Hepatocyte (in vitro differentiated cells): Measurements from ENCODE around the gene TOP3B. TPM values are rescaled to one million over a fixed set of nuclear protein-coding genes. Genes with fewer than 3 reads are reported as not detected.

Experiments
- DNase-seq: peaks from one replicate; pipeline ENCODE4 v3.0.0-alpha.2; 2016; ENCODE audit warnings: low spot score
- H2AFZ ChIP-seq: fragments of 200-600 bp; sonication (generic); 2 replicates; pipeline ENCODE4 v1.6.0; 2016; ENCODE audit warnings: antibody characterized with exemption, mild to moderate bottlenecking
- H3K27ac ChIP-seq: fragments of 200-600 bp; sonication (generic); 2 replicates; pipeline ENCODE4 v1.5.1; 2016; ENCODE audit warnings: mild to moderate bottlenecking
- H3K27me3 ChIP-seq: fragments of 200-600 bp; sonication (generic); 2 replicates; pipeline ENCODE4 v1.6.1; 2016
- H3K36me3 ChIP-seq: fragments of 200-600 bp; sonication (generic); replicated peaks from 2 replicates; pipeline ENCODE4 v1.5.1; 2016; ENCODE audit warnings: low read depth; ENCODE audit not compliant: insufficient read depth
- H3K4me1 ChIP-seq: fragments of 200-600 bp; sonication (generic); 2 replicates; pipeline ENCODE4 v1.5.1; 2016; ENCODE audit warnings: mild to moderate bottlenecking, moderate library complexity; ENCODE audit not compliant: insufficient read depth
- H3K4me2 ChIP-seq: fragments of 200-600 bp; sonication (generic); 2 replicates; pipeline ENCODE4 v1.6.0; 2016
- H3K4me3 ChIP-seq: fragments of 200-600 bp; sonication (generic); 2 replicates; pipeline ENCODE4 v1.5.1; 2016; ENCODE audit warnings: mild to moderate bottlenecking
- H3K79me2 ChIP-seq: fragments of 200-600 bp; sonication (generic); 2 replicates; pipeline ENCODE4 v1.6.0; 2017; ENCODE audit warnings: mild to moderate bottlenecking
- H3K9me2 ChIP-seq: fragments of 200-600 bp; sonication (generic); replicated peaks from 2 replicates; pipeline ENCODE4 v1.6.0; 2017; ENCODE audit warnings: mild to moderate bottlenecking; ENCODE audit not compliant: insufficient read depth
- H3K9me3 ChIP-seq: fragments of 200-600 bp; sonication (generic); 2 replicates; pipeline ENCODE4 v1.5.1; 2016; ENCODE audit warnings: low read depth, mild to moderate bottlenecking
- H4K20me1 ChIP-seq: fragments of 200-600 bp; sonication (generic); 2 replicates; pipeline ENCODE4 v1.6.0; 2016; ENCODE audit warnings: mild to moderate bottlenecking; ENCODE audit not compliant: insufficient read depth, poor library complexity, severe bottlenecking
- CTCF ChIP-seq: fragments of 200-600 bp; sonication (generic); IDR thresholded peaks from 2 replicates; pipeline ENCODE4 v1.5.1; 2016; ENCODE audit warnings: antibody characterized with exemption, mild to moderate bottlenecking; ENCODE audit not compliant: poor library complexity
- EZH2 ChIP-seq: fragments of 200-600 bp; sonication (generic); IDR thresholded peaks from 2 replicates; pipeline ENCODE4 v1.6.1; 2016; ENCODE audit warnings: antibody characterized with exemption, mild to moderate bottlenecking, borderline replicate concordance
- EZH2phosphoT487 ChIP-seq: fragments of 200-600 bp; sonication (generic); IDR thresholded peaks from one replicate; pipeline ENCODE4 v1.6.1; 2018; ENCODE audit warnings: antibody characterized with exemption, mild to moderate bottlenecking, low read depth, moderate library complexity; ENCODE audit not compliant: unreplicated experiment, severe bottlenecking
- WGBS: methylation state at CpG from one replicate; pipeline ENCODE4 v1.1.6; 2016; ENCODE audit warnings: low lambda C conversion rate; ENCODE audit errors: missing lambda C conversion rate; 5-methylcytosine and 5-hydroxymethylcytosine counted together
- polyA plus RNA-seq: library from polyadenylated mRNA; unstranded; fragments of >200 nt; fragmentation: Nextera tagmentation; extraction: Ambion mirVana; gene quantifications from 2 replicates; pipeline ENCODE4 v1.2.1, GENCODE V29; 2016
- total RNA-seq: library from RNA; depleted of rRNA; stranded (reverse); fragments of >200 nt; gene quantifications from 2 replicates; pipeline ENCODE4 v1.2.3, GENCODE V29; 2014

Gene TOP3B
- total and polyA plus RNA-seq, 2 experiments from 2014 or later, result 26.6 to 30.8 TPM

GRCh38 chr22:21929253-21929652, 53.3 kb downstream of the TOP3B start:
- no peak for DNase-seq
- Histone ChIP-seq H3K36me3 (no peaks in the 10 kb centered on the region), H3K9me3 (no peaks in the 10 kb centered on the region), H3K27me3 (no peaks in the 10 kb centered on the region), H3K4me3 (no peak overlapping the region), H3K4me2 (no peak overlapping the region), H4K20me1 (no peaks in the 10 kb centered on the region), H3K4me1 (no peaks in the 10 kb centered on the region), H3K79me2 (no peaks in the 10 kb centered on the region), H3K9me2 (no peaks in the 10 kb centered on the region), H2AFZ (no peak overlapping the region), H3K27ac (no peak overlapping the region)
- WGBS, result 96% methylated on average over 6 of the region's 6 CpGs
- TF ChIP-seq EZH2 (no peak), CTCF (no peak), EZH2phosphoT487 (no peak)

GRCh38 chr22:21928048-21928447, 54.5 kb downstream of the TOP3B start:
- TF ChIP-seq EZH2 (no peak), EZH2phosphoT487 (no peak), CTCF (no peak)
- DNase-seq, result no peak
- no peaks in the 10 kb centered on the region for H3K9me2 ChIP-seq
- no peak overlapping the region for H3K27ac ChIP-seq
- WGBS, result 92% methylated on average over 12 of the region's 12 CpGs
- no peaks in the 10 kb centered on the region for H3K27me3 ChIP-seq
- H4K20me1 ChIP-seq, result no peaks in the 10 kb centered on the region
- H2AFZ ChIP-seq, result no peak overlapping the region
- no peak overlapping the region for H3K4me2 ChIP-seq
- no peaks in the 10 kb centered on the region for H3K4me1 ChIP-seq
- H3K9me3 ChIP-seq, result no peaks in the 10 kb centered on the region
- H3K4me3 ChIP-seq, result no peak overlapping the region
- H3K79me2 ChIP-seq, result no peaks in the 10 kb centered on the region
- no peaks in the 10 kb centered on the region for H3K36me3 ChIP-seq

GRCh38 chr22:21927174-21927823, 55.3 kb downstream of the TOP3B start:
- Histone ChIP-seq H3K79me2 (no peaks in the 10 kb centered on the region), H3K9me3 (no peaks in the 10 kb centered on the region), H3K4me1 (no peaks in the 10 kb centered on the region), H3K4me2 (no peak overlapping the region), H3K9me2 (no peaks in the 10 kb centered on the region), H2AFZ (no peak overlapping the region), H3K4me3 (no peak overlapping the region), H3K36me3 (no peaks in the 10 kb centered on the region), H4K20me1 (no peaks in the 10 kb centered on the region), H3K27ac (no peak overlapping the region), H3K27me3 (no peaks in the 10 kb centered on the region)
- WGBS, result 90% methylated on average over 16 of the region's 16 CpGs
- no peak for DNase-seq
- no peak for TF ChIP-seq EZH2
- no peak for TF ChIP-seq EZH2phosphoT487
- TF ChIP-seq CTCF, result no peak
